WTC11 (cell line): Measurements from ENCODE around the gene ANG. TPM values are rescaled to one million over a fixed set of nuclear protein-coding genes. Genes with fewer than 3 reads are reported as not detected.

Source experiments
- ATAC-seq: fragments of 200-7000 bp; cut with Tn5 transposase; 2 replicates; pipeline ENCODE4 v1.10.0; 2021; ENCODE audit warnings: mild to moderate bottlenecking, moderate library complexity
- CTCF ChIA-PET: fragments of 300-600 bp; sonication (Branson Sonifier 250); formaldehyde crosslinking; loops from one replicate; lab custom pipeline; 2021; ENCODE audit warnings: antibody characterized with exemption; lab: Charles Lee
- POLR2A ChIA-PET: fragments of 350-600 bp; sonication (Branson Sonifier 250); formaldehyde crosslinking; loops from one replicate; lab custom pipeline; 2021; ENCODE audit warnings: antibody characterized with exemption; lab: Charles Lee
- DNase-seq: peaks from one replicate; pipeline ENCODE4 v3.0.0; 2021; ENCODE audit warnings: low spot score
- H3K27ac Mint-ChIP-seq: 2 replicates; pipeline ENCODE4 v1.8.0; 2021; ENCODE audit warnings: mixed read lengths
- H3K27me3 Mint-ChIP-seq: 2 replicates; pipeline ENCODE4 v1.8.0; 2021; ENCODE audit warnings: low read depth, mild to moderate bottlenecking, moderate library complexity, mixed read lengths
- H3K36me3 Mint-ChIP-seq: 2 replicates; pipeline ENCODE4 v1.8.0; 2021; ENCODE audit warnings: mixed read lengths
- H3K4me1 Mint-ChIP-seq: 2 replicates; pipeline ENCODE4 v1.8.0; 2022; ENCODE audit warnings: mixed read lengths
- H3K4me3 Mint-ChIP-seq: 2 replicates; pipeline ENCODE4 v1.8.0; 2021; ENCODE audit warnings: mild to moderate bottlenecking, moderate library complexity, mixed read lengths
- H3K9me3 Mint-ChIP-seq: 2 replicates; pipeline ENCODE4 v1.8.0; 2021; ENCODE audit warnings: mixed read lengths
- AR ChIP-seq: fragments of 250-450 bp; sonication (Bioruptor Pico); IDR thresholded peaks from 2 replicates; pipeline ENCODE4 v1.9.0; 2021; ENCODE audit warnings: mild to moderate bottlenecking
- ARID4B ChIP-seq: sonication (generic); formaldehyde crosslinking; IDR thresholded peaks from 2 replicates; pipeline ENCODE4 v1.8.0; 2023; ENCODE audit warnings: missing genetic modification reagents, mild to moderate bottlenecking, borderline replicate concordance
- FOXK1 ChIP-seq: sonication (generic); formaldehyde crosslinking; IDR thresholded peaks from 2 replicates; pipeline ENCODE4 v1.8.0; 2022; ENCODE audit warnings: mild to moderate bottlenecking, moderate library complexity, missing genetic modification reagents
- GRHL2 ChIP-seq: fragments of 250-450 bp; sonication (Bioruptor Pico); IDR thresholded peaks from 2 replicates; pipeline ENCODE4 v1.8.0; 2022; ENCODE audit warnings: mild to moderate bottlenecking, moderate library complexity; ENCODE audit not compliant: insufficient replicate concordance, severe bottlenecking
- HMGXB4 ChIP-seq: sonication (generic); formaldehyde crosslinking; IDR thresholded peaks from 2 replicates; pipeline ENCODE4 v1.8.1; 2023; ENCODE audit warnings: mild to moderate bottlenecking, moderate library complexity, missing genetic modification reagents
- JUN ChIP-seq: sonication (generic); formaldehyde crosslinking; IDR thresholded peaks from 2 replicates; pipeline ENCODE4 v1.8.0; 2023; ENCODE audit warnings: mild to moderate bottlenecking, missing genetic modification reagents
- KAT7 ChIP-seq: sonication (generic); formaldehyde crosslinking; IDR thresholded peaks from 2 replicates; pipeline ENCODE4 v1.8.1; 2023; ENCODE audit warnings: missing genetic modification reagents, mild to moderate bottlenecking, borderline replicate concordance
- NFATC4 ChIP-seq: fragments of 250-450 bp; sonication (Bioruptor Pico); IDR thresholded peaks from 2 replicates; pipeline ENCODE4 v1.9.0; 2021; ENCODE audit warnings: mild to moderate bottlenecking
- RORB ChIP-seq: fragments of 250-450 bp; sonication (Bioruptor Pico); IDR thresholded peaks from 2 replicates; pipeline ENCODE4 v1.9.0; 2021; ENCODE audit warnings: mild to moderate bottlenecking
- STAT6 ChIP-seq: sonication (generic); formaldehyde crosslinking; conservative IDR thresholded peaks from 2 replicates; pipeline ENCODE4 v1.8.1; 2023; ENCODE audit warnings: mild to moderate bottlenecking, low read depth, missing genetic modification reagents, moderate library complexity
- USF1 ChIP-seq: sonication (generic); formaldehyde crosslinking; IDR thresholded peaks from 2 replicates; pipeline ENCODE4 v1.8.0; 2022; ENCODE audit warnings: mild to moderate bottlenecking, missing genetic modification reagents
- USF2 ChIP-seq: sonication (generic); formaldehyde crosslinking; IDR thresholded peaks from 2 replicates; pipeline ENCODE4 v1.8.1; 2023; ENCODE audit warnings: mild to moderate bottlenecking, missing genetic modification reagents, moderate library complexity
- ZNF263 ChIP-seq: sonication (generic); formaldehyde crosslinking; IDR thresholded peaks from 2 replicates; pipeline ENCODE4 v1.8.1; 2022; ENCODE audit warnings: low read depth, mild to moderate bottlenecking, moderate library complexity, missing genetic modification reagents
- ZNF317 ChIP-seq: sonication (generic); formaldehyde crosslinking; IDR thresholded peaks from 2 replicates; pipeline ENCODE4 v1.8.1; 2023; ENCODE audit warnings: low read depth, mild to moderate bottlenecking, moderate library complexity, missing genetic modification reagents, borderline replicate concordance
- total RNA-seq: library from RNA; stranded (reverse); gene quantifications from 3 replicates; pipeline ENCODE4 v1.2.3, GENCODE V29; 2021

ANG gene
- total RNA-seq, 1 experiment from 2014 or later, result 4.8 TPM

- Mint-ChIP-seq H3K27me3 (no peaks in the 10 kb centered on the region; the same call in 1 of the 2 replicates), H3K9me3 (peaks cover 12% of the 10 kb centered on the region), H3K4me1 (peaks cover 5% of the 10 kb centered on the region; the same call in 1 of the 2 replicates), H3K27ac (no peak overlapping the region; the same call in 1 of the 2 replicates), H3K4me3 (no peak overlapping the region), H3K36me3 (no peaks in the 10 kb centered on the region; the same call in 1 of the 2 replicates)
- ChIA-PET CTCF (interaction anchor here (1.1 to 2.1 kb wide), 6 partner anchors 51 to 264 kb away, joined by 3 to 9 read pairs (median 5); no protein-coding TSS in a partner anchor), POLR2A (interaction anchor here (1.1 kb wide), 1 partner anchor 26 kb away, joined by 3 read pairs; no protein-coding TSS in a partner anchor)
- TF ChIP-seq STAT6 (CRISPR knock-in tag) (no peak), NFATC4 (CRISPR knock-in tag) (no peak), ZNF317 (no peak), AR (CRISPR knock-in tag) (no peak), GRHL2 (CRISPR knock-in tag) (no peak), USF1 (CRISPR knock-in tag) (peak; percentile 27; the same call in 1 of the 2 replicates), HMGXB4 (CRISPR knock-in tag) (no peak), USF2 (CRISPR knock-in tag) (0 out of 2 replicates have a peak, but pooled peaks have one; percentile 21), ZNF263 (CRISPR knock-in tag) (no peak), RORB (CRISPR knock-in tag) (no peak), KAT7 (CRISPR knock-in tag) (no peak)
- ATAC-seq (peak; percentile 77), DNase-seq (no peak)
Measured at GRCh38 chr14:20706657-20707355, 18.2 kb downstream of the ANG start.

GRCh38 chr14:20707622-20708021 is 19.1 kb downstream of the ANG start:
- POLR2A ChIA-PET, result interaction anchor here (1.1 kb wide), 1 partner anchor 25 kb away, joined by 3 read pairs; no protein-coding TSS in a partner anchor
- CTCF ChIA-PET, result interaction anchor here (0.7 to 2.1 kb wide), 7 partner anchors 51 to 264 kb away, joined by 3 to 9 read pairs (median 5); no protein-coding TSS in a partner anchor
- Mint-ChIP-seq H3K27me3 (no peaks in the 10 kb centered on the region; the same call in 1 of the 2 replicates), H3K4me1 (peaks cover 5% of the 10 kb centered on the region; the same call in 1 of the 2 replicates), H3K27ac (no peak overlapping the region; the same call in none of the 2 replicates), H3K4me3 (no peak overlapping the region), H3K9me3 (peaks cover 12% of the 10 kb centered on the region), H3K36me3 (no peaks in the 10 kb centered on the region; the same call in 1 of the 2 replicates)
- DNase-seq (no peak), ATAC-seq (no peak)
- TF ChIP-seq JUN (CRISPR knock-in tag) (no peak), ARID4B (CRISPR knock-in tag) (no peak), FOXK1 (no peak)
